ENCODE data around the gene TOP2B.

Gene TOP2B

GRCh38 chr3:25648107-25648535 is 16.6 kb downstream of the TOP2B start:
- H3K79me1 ChIP-seq (replicated peaks; ENCODE audit: low read length, poor library complexity, severe bottlenecking): peaks cover 1% of the 10 kb centered on the region
- H3K4me1 ChIP-seq (ENCODE audit: control insufficient read depth, insufficient read depth, low read depth, low read length): no peaks in the 10 kb centered on the region

GRCh38 chr3:25635038-25635437 is 29.7 kb downstream of the TOP2B start:
- Histone ChIP-seq H2AFZ (ENCODE audit: low read depth, low read length) (no peak overlapping the region), H2BK120ac (ENCODE audit: low read depth, low read length) (no peak overlapping the region), H3K4me1 (ENCODE audit: control insufficient read depth, insufficient read depth, low read depth, low read length) (no peaks in the 10 kb centered on the region), H2BK5ac (ENCODE audit: low read depth, low read length, poor library complexity, severe bottlenecking) (no peak overlapping the region), H3K4me3 (ENCODE audit: insufficient read depth in 1 of 2, low read depth in 1 of 2, low read length in 2 of 2) (no peak overlapping the region), H4K91ac (ENCODE audit: low read length) (no peak overlapping the region), H3K27me3 (ENCODE audit: control insufficient read depth in 1 of 2, insufficient read depth in 1 of 2, low read length in 2 of 2) (no peaks in the 10 kb centered on the region), H3K79me1 (replicated peaks; ENCODE audit: low read length, poor library complexity, severe bottlenecking) (peaks cover 14% of the 10 kb centered on the region), H3K36me3 (ENCODE audit: control insufficient read depth in 1 of 2, insufficient read depth in 2 of 2, low read depth in 1 of 2, low read length in 2 of 2) (peaks cover 0 to 80% of the 10 kb centered on the region in 2 experiments), H2BK15ac (ENCODE audit: low read depth, poor library complexity, severe bottlenecking) (no peak overlapping the region), H2BK12ac (ENCODE audit: low read length in 2 of 2) (no peak overlapping the region), H3K27ac (ENCODE audit: low read length, poor library complexity, severe bottlenecking) (no peak overlapping the region), H3K4me2 (ENCODE audit: low read length, poor library complexity, severe bottlenecking) (no peak overlapping the region), H4K8ac (ENCODE audit: low read length) (no peak overlapping the region), H3K9ac (ENCODE audit: low read length) (no peak overlapping the region), H3K9me3 (ENCODE audit: control insufficient read depth, low read length) (no peaks in the 10 kb centered on the region), H2AK5ac (ENCODE audit: low read length, severe bottlenecking) (no peak overlapping the region), H3K18ac (ENCODE audit: low read depth in 1 of 2, low read length in 2 of 2) (no peak overlapping the region), H3K23ac (ENCODE audit: low read length in 2 of 2) (no peak overlapping the region), H3K4ac (ENCODE audit: low read depth in 1 of 2, low read length in 2 of 2) (no peak overlapping the region), H3K14ac (ENCODE audit: low read length in 2 of 2) (no peak overlapping the region)
- no peak for DNase-seq
- 100% methylated on average over 2 of the region's 3 CpGs for WGBS

More at GRCh38 chr3:25648107-25648535, 16.6 kb downstream of the TOP2B start:
- peaks cover 5 to 8% of the 10 kb centered on the region in 2 experiments for H3K36me3 ChIP-seq (ENCODE audit: control insufficient read depth in 1 of 2, insufficient read depth in 2 of 2, low read depth in 1 of 2, low read length in 2 of 2)
- no peak overlapping the region for H3K4me2 ChIP-seq (ENCODE audit: low read length, poor library complexity, severe bottlenecking)
- no peak overlapping the region for H2AK5ac ChIP-seq (ENCODE audit: low read length, severe bottlenecking)
- H3K9me3 ChIP-seq (ENCODE audit: control insufficient read depth, low read length): peaks cover 15% of the 10 kb centered on the region
- peak; percentile 84 for DNase-seq
- no peak overlapping the region for H4K8ac ChIP-seq (ENCODE audit: low read length)
- no peak overlapping the region for H2AFZ ChIP-seq (ENCODE audit: low read depth, low read length)
- 23% methylated on average over 3 of the region's 3 CpGs for WGBS
- no peak overlapping the region for H2BK120ac ChIP-seq (ENCODE audit: low read depth, low read length)
- H2BK12ac ChIP-seq (ENCODE audit: low read length in 2 of 2): no peak overlapping the region
- no peak overlapping the region for H3K14ac ChIP-seq (ENCODE audit: low read length in 2 of 2)
- no peak overlapping the region for H3K18ac ChIP-seq (ENCODE audit: low read depth in 1 of 2, low read length in 2 of 2)
- no peak overlapping the region for H3K4me3 ChIP-seq (ENCODE audit: insufficient read depth in 1 of 2, low read depth in 1 of 2, low read length in 2 of 2)
- H2BK15ac ChIP-seq (ENCODE audit: low read depth, poor library complexity, severe bottlenecking): no peak overlapping the region
- H3K4ac ChIP-seq (ENCODE audit: low read depth in 1 of 2, low read length in 2 of 2): no peak overlapping the region
- H3K23ac ChIP-seq (ENCODE audit: low read length in 2 of 2): no peak overlapping the region
- no peaks in the 10 kb centered on the region for H3K27me3 ChIP-seq (ENCODE audit: control insufficient read depth in 1 of 2, insufficient read depth in 1 of 2, low read length in 2 of 2)
- no peak overlapping the region for H4K91ac ChIP-seq (ENCODE audit: low read length)
- H3K9ac ChIP-seq (ENCODE audit: low read length): peak overlapping the region; percentile 47
- H2BK5ac ChIP-seq (ENCODE audit: low read depth, low read length, poor library complexity, severe bottlenecking): no peak overlapping the region
- H3K27ac ChIP-seq (ENCODE audit: low read length, poor library complexity, severe bottlenecking): no peak overlapping the region

- H3K18ac ChIP-seq (ENCODE audit: low read depth in 1 of 2, low read length in 2 of 2): no peak overlapping the region
- no peaks in the 10 kb centered on the region for H3K4me1 ChIP-seq (ENCODE audit: control insufficient read depth, insufficient read depth, low read depth, low read length)
- no peak for DNase-seq
- no peak overlapping the region for H3K4me3 ChIP-seq (ENCODE audit: insufficient read depth in 1 of 2, low read depth in 1 of 2, low read length in 2 of 2)
- H2AK5ac ChIP-seq (ENCODE audit: low read length, severe bottlenecking): no peak overlapping the region
- no peaks in the 10 kb centered on the region for H3K27me3 ChIP-seq (ENCODE audit: control insufficient read depth in 1 of 2, insufficient read depth in 1 of 2, low read length in 2 of 2)
- no peak overlapping the region for H2BK15ac ChIP-seq (ENCODE audit: low read depth, poor library complexity, severe bottlenecking)
- no peaks in the 10 kb centered on the region for H3K9me3 ChIP-seq (ENCODE audit: control insufficient read depth, low read length)
- no peak overlapping the region for H3K4me2 ChIP-seq (ENCODE audit: low read length, poor library complexity, severe bottlenecking)
- no peak overlapping the region for H2BK5ac ChIP-seq (ENCODE audit: low read depth, low read length, poor library complexity, severe bottlenecking)
- H3K23ac ChIP-seq (ENCODE audit: low read length in 2 of 2): no peak overlapping the region
- H2BK12ac ChIP-seq (ENCODE audit: low read length in 2 of 2): no peak overlapping the region
- no peak overlapping the region for H3K9ac ChIP-seq (ENCODE audit: low read length)
- no peak overlapping the region for H2AFZ ChIP-seq (ENCODE audit: low read depth, low read length)
- H3K27ac ChIP-seq (ENCODE audit: low read length, poor library complexity, severe bottlenecking): no peak overlapping the region
- H4K91ac ChIP-seq (ENCODE audit: low read length): no peak overlapping the region
- WGBS: 94% methylated on average over 2 of the region's 3 CpGs
- peaks cover 14% of the 10 kb centered on the region for H3K79me1 ChIP-seq (replicated peaks; ENCODE audit: low read length, poor library complexity, severe bottlenecking)
- no peak overlapping the region for H3K4ac ChIP-seq (ENCODE audit: low read depth in 1 of 2, low read length in 2 of 2)
- H4K8ac ChIP-seq (ENCODE audit: low read length): no peak overlapping the region
- no peak overlapping the region for H2BK120ac ChIP-seq (ENCODE audit: low read depth, low read length)
- H3K36me3 ChIP-seq (ENCODE audit: control insufficient read depth in 1 of 2, insufficient read depth in 2 of 2, low read depth in 1 of 2, low read length in 2 of 2): peaks cover 0 to 91% of the 10 kb centered on the region in 2 experiments
- no peak overlapping the region for H3K14ac ChIP-seq (ENCODE audit: low read length in 2 of 2)
Measured at GRCh38 chr3:25633919-25634318, 30.8 kb downstream of the TOP2B start.

- Histone ChIP-seq H2BK5ac (ENCODE audit: low read depth, low read length, poor library complexity, severe bottlenecking) (no peak overlapping the region), H3K18ac (ENCODE audit: low read depth in 1 of 2, low read length in 2 of 2) (no peak overlapping the region), H3K79me1 (replicated peaks; ENCODE audit: low read length, poor library complexity, severe bottlenecking) (peaks cover 17% of the 10 kb centered on the region), H3K27me3 (ENCODE audit: control insufficient read depth in 1 of 2, insufficient read depth in 1 of 2, low read length in 2 of 2) (no peaks in the 10 kb centered on the region), H3K23ac (ENCODE audit: low read length in 2 of 2) (no peak overlapping the region), H3K4ac (ENCODE audit: low read depth in 1 of 2, low read length in 2 of 2) (no peak overlapping the region), H2BK120ac (ENCODE audit: low read depth, low read length) (no peak overlapping the region), H3K4me3 (ENCODE audit: insufficient read depth in 1 of 2, low read depth in 1 of 2, low read length in 2 of 2) (no peak overlapping the region), H4K91ac (ENCODE audit: low read length) (no peak overlapping the region), H3K4me2 (ENCODE audit: low read length, poor library complexity, severe bottlenecking) (no peak overlapping the region), H2AK5ac (ENCODE audit: low read length, severe bottlenecking) (no peak overlapping the region), H3K4me1 (ENCODE audit: control insufficient read depth, insufficient read depth, low read depth, low read length) (no peaks in the 10 kb centered on the region), H3K9ac (ENCODE audit: low read length) (no peak overlapping the region), H2AFZ (ENCODE audit: low read depth, low read length) (no peak overlapping the region), H3K27ac (ENCODE audit: low read length, poor library complexity, severe bottlenecking) (no peak overlapping the region), H3K14ac (ENCODE audit: low read length in 2 of 2) (no peak overlapping the region), H3K36me3 (ENCODE audit: control insufficient read depth in 1 of 2, insufficient read depth in 2 of 2, low read depth in 1 of 2, low read length in 2 of 2) (peaks cover 6 to 97% of the 10 kb centered on the region in 2 experiments), H4K8ac (ENCODE audit: low read length) (no peak overlapping the region), H3K9me3 (ENCODE audit: control insufficient read depth, low read length) (no peaks in the 10 kb centered on the region), H2BK15ac (ENCODE audit: low read depth, poor library complexity, severe bottlenecking) (no peak overlapping the region), H2BK12ac (ENCODE audit: low read length in 2 of 2) (no peak overlapping the region)
- WGBS: 100% methylated on average over 1 of the region's 1 CpG
- no peak for DNase-seq
Measured at GRCh38 chr3:25631989-25632388, 32.7 kb downstream of the TOP2B start.
